GM10266 (cell line): ENCODE data around the gene PRR29.
"Not testable (repeated sequence)": the region's sequence is repeated elsewhere in the genome, so short reads cannot be mapped to it uniquely, and the experiment has no call there.

Source experiments
- DNase-seq: peaks from one replicate; pipeline ENCODE4 v3.0.0; 2012; ENCODE audit errors: extremely low spot score
- TF ChIP-seq, protein P1 (sequence below): IDR thresholded peaks from 2 replicates; pipeline ENCODE4 v1.5.1; 2012; ENCODE audit warnings: mild to moderate bottlenecking, low read depth; ENCODE audit not compliant: control insufficient read depth, insufficient read depth; ENCODE audit errors: missing control alignments

The PRR29 gene

DNA sequence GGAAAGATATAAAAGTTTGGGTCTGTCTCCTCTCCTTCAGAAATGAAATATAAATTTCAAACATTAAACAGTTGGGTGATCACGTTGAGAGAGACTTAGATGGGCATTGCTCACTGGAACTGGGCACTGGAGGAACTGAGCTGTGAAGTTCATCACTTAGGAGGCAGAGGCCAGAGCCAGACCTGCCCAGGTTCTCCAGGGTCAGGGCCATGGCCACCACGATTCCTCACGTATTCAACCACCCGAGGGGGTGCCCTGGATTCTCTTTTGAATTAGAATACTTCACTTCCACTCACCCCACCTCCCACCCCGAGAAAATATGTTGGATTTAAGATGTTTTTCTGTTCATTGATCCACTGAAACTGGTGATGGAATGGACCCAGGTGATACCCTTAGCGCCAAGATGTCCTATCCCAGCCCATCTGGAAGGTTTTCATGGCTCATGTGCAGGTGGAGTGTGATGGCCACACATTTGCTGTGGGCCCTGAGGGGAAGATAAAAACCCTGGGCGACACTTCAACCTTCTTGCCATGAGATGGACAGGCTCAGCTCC lies 6.1 kb downstream of the PRR29 start:
- DNase-seq: no peak

GRCh38 chr17:64004903-64005733 lies 7.0 kb downstream of the PRR29 start:
- TF ChIP-seq, protein P1, sequence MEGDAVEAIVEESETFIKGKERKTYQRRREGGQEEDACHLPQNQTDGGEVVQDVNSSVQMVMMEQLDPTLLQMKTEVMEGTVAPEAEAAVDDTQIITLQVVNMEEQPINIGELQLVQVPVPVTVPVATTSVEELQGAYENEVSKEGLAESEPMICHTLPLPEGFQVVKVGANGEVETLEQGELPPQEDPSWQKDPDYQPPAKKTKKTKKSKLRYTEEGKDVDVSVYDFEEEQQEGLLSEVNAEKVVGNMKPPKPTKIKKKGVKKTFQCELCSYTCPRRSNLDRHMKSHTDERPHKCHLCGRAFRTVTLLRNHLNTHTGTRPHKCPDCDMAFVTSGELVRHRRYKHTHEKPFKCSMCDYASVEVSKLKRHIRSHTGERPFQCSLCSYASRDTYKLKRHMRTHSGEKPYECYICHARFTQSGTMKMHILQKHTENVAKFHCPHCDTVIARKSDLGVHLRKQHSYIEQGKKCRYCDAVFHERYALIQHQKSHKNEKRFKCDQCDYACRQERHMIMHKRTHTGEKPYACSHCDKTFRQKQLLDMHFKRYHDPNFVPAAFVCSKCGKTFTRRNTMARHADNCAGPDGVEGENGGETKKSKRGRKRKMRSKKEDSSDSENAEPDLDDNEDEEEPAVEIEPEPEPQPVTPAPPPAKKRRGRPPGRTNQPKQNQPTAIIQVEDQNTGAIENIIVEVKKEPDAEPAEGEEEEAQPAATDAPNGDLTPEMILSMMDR: no peak
- no peak for DNase-seq

More for the DNA sequence above, 6.1 kb downstream of the PRR29 start:
- TF ChIP-seq, protein P1: no peak

GRCh38 chr17:64005734-64006167 lies 7.6 kb downstream of the PRR29 start:
- TF ChIP-seq, protein P1: no peak
- no peak for DNase-seq

- TF ChIP-seq, protein P1: no peak
- DNase-seq: no peak
Measured at GRCh38 chr17:64006361-64007088, 8.4 kb downstream of the PRR29 start.

GRCh38 chr17:64007089-64007837 lies 9.1 kb downstream of the PRR29 start:
- not testable (repeated sequence) for DNase-seq

- no peak for DNase-seq
- TF ChIP-seq, protein P1: no peak
Measured at GRCh38 chr17:64007838-64008282, 9.7 kb downstream of the PRR29 start.

- TF ChIP-seq, protein P1: no peak
- no peak for DNase-seq
Measured at GRCh38 chr17:64008346-64008745, 10.2 kb downstream of the PRR29 start.
